M059J (cell line): Measurements from ENCODE around the gene TMSB15C. TPM values are rescaled to one million over a fixed set of nuclear protein-coding genes. Genes with fewer than 3 reads are reported as not detected.
"Not testable (repeated sequence)": the region's sequence is repeated elsewhere in the genome, so short reads cannot be mapped to it uniquely, and the experiment has no call there.

Source experiments
- DNase-seq: peaks from one replicate; pipeline ENCODE4 v3.0.0-alpha.2; 2012; ENCODE audit warnings: low read depth
- total RNA-seq: library from RNA; depleted of rRNA; stranded (reverse); fragments of >200 nt; shearing (Covaris generic); gene quantifications from 2 replicates; pipeline ENCODE4 v1.2.3, GENCODE V29; 2014; rRNA removed

Gene TMSB15C
- total RNA-seq = 3.5 and 7.8 TPM in 2 replicates

DNA sequence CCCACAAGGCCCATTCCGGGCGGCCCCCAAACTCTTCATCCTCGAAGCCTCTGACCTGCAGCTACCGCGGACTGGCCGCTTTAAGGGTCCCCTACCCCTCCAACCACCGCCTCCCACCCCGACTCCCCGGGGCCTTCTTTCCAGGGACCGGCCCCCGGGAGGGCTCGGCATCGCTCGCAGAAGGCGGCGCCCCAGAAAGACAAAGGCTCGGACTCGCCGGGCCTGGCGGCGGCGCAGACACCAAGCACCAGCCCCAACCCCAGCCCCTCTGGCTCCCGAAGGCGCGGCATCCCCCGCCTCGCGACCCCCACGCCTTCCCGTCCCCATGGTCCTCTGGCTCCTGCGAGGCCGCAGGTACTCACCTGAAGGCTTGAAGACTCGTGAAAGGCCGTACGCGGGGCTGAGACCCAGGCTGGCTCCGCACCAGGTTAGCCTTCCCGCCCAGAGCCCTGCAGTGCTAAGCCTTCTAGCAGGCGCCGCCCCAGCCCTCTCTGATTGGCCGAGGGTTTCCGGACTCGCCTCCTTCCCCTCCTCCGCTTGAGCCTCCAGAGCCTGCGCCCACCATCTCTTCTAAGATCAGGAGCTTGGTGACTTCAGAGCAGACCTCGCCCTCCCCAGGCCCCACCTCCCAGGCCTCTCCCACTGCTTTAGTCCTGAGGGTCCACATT lies at the start of gene TMSB15C:
TMSB15C (minus strand) TSS at position 459 of the 668 bp plus-strand sequence.
- DNase-seq = not testable (repeated sequence)

DNA sequence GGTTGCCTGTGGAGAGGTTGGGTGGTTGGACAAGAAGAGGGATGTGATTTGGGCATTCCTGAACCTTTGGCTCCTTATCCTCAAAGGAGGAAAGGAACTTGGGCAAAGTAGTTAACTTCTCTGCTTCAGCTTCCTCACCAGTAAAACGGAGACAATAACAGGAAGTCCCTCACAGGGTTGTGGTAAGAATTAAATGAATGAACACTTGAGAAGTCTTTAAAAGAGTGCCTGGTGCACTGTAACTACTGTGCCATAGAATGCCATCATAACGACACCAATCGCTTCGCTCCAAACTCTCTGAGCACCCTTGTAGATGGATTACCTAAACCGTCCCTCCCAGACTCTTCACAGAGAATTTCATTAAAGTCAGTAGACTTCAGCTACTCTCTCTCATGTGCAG lies 46.8 kb upstream of the TMSB15C start:
- no peak for DNase-seq

DNA sequence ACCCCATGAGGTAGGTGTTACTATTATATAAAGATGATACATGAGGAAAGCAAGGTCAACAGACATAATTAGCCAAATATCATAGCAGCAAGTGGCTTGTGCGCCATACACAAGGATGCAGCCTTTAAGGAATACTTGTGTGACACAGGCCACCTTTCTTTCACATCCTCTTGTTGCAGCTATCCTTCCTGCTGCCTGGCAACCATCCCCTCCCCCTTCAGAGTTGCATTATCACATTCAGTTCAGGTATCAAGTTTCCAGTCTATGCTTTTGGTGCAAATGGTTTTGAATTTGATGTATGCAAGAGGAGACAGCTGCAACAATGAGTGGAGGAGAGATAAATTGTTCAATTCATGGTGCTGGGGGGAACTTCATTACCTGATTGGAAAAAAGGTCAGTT lies 42.7 kb upstream of the TMSB15C start:
- peak; percentile 1 for DNase-seq

DNA sequence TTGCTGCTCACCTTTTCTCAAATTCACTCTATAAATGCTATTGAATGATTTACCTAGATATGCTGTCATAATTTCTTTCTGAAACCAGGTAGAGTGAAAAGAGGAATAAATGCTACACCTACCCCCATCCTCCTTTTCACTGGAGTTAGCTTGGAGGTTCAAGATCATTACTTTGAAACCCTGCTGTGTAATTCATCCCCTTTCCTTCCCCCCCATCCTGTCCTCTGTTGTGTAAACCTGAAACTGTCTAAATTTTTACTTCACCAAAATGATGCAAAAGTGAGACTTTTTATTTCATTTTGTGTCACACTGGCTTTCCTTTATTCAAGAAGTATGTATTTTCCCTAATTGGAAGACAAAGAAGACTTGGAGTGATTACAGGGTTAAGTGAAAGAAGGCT lies 41.7 kb upstream of the TMSB15C start:
- DNase-seq = no peak

DNA sequence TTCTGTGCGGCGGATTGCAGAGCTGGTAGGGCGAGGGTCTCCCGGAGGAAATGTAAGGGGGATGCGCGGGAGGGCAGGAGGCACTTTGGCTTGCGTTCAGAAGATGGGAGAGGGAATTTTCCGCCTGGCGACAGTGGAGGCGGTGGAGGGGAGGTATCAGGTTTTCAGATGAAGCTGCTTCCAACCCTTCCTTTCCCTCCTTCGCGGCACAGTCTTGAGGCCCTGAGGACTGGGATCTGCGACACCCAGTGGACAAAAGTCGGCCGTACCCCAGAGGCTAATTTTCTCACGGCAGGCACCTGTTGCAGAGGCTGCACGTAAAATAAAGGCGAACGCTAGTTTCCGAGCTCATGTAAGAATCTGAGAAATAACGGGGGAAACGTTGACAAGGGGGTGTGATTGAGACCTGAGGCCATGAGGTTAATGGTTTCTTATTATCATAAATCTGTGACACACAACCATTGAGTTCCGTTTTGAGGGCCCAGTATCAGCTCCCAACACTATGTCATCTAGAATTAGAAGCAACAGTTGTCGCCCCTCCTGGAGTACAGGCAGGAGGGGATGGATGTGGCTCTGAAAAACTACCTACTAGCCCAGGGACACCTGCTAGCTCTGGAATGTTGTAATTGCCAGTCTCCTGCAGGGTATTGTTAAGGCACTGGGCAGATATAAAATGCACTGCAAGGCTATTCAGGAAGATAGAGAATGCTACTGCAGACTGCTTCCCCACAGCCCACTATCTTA lies 37.4 kb upstream of the TMSB15C start:
- DNase-seq = peak; percentile 72

DNA sequence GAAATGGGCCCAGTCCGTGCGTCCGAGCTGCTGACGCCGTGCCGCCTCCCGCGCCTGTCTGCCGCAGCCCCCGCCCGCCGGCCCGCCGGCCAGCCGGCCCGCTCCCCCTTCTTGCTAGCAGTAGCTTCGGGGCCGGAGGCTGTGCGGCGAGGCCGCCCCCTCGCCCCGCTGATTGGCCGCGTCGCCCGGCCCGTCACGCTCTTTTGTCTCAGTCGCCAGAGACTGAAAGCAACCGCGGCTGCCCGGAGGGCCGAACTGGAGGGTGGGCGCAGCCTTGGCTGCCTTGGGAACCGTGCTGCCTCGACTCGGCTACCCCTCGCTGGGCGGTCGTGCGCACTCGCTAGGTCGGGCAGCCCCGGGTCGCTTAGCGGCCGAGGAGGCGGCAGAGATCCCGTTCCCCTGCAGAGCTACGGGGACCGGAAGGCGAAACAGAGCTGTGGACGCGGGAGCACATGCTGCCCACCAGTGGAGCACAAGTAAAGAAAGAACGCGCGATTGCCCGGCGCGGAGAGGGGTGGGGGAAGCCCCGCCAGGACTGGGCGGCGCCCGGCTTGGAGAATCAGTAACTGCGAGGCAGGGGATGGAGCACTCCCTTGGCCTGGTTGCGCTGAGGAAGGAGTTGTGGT lies 36.4 kb upstream of the TMSB15C start, which contains the start of gene ZCCHC18:
ZCCHC18 (plus strand) TSS at position 198 of the 626 bp plus-strand sequence. CDS start 1,589 bp downstream, outside the sequence.
- DNase-seq = peak; percentile 61

DNA sequence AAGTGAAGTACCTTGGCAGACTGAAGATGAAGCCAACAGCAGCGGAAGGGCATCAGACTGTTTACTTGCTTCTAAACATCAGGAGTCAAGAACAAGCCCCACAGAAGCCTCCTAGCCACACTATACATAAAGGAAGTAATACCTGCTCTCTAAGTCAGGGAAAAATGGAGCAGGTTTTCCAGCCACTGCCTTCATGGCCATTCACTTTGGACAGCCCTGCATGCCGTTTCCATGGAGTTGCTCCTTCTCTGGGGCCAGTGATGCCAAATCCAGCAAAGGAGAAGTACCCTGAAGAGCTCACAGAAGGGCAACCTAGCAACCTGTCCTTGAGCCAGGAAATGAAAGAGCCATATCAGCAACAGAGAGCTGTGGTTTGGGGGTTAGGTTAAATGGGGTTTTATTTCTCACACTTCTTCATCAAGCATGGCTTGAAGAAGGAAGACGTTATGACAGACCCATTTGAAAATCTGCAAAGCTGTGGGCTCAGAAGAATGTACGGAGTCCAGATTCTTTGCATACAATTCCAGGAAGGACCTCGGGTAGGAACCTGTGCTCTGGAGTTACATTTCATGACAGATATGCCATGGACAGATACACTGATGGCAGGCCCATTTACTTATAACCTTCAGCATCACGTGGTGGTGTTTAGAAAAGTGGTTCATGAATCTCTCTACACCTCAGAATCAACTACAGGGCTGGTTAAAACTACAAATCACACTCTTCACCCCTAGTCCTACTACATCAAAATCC lies 34.6 kb upstream of the TMSB15C start:
- DNase-seq = not testable (repeated sequence)

DNA sequence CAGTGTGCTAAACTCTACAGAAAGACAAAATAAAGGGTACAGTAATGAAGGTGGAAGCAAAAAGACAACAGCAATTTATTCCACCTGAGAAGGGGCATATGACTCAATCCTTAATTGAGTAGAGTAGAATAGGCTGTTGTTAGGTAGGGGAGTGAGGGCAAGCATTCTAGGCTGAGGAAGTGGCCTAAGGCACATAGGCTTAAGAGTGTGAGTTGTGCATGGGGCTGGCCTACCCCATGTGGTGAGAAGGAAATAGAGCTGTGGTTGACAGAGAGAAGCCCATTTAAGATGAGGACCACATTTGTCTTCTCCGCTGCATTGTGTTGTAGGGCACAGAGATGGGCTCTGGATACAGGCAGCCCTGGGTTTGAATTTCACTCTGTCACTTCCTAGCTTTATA lies 32.9 kb upstream of the TMSB15C start:
- DNase-seq = no peak

DNA sequence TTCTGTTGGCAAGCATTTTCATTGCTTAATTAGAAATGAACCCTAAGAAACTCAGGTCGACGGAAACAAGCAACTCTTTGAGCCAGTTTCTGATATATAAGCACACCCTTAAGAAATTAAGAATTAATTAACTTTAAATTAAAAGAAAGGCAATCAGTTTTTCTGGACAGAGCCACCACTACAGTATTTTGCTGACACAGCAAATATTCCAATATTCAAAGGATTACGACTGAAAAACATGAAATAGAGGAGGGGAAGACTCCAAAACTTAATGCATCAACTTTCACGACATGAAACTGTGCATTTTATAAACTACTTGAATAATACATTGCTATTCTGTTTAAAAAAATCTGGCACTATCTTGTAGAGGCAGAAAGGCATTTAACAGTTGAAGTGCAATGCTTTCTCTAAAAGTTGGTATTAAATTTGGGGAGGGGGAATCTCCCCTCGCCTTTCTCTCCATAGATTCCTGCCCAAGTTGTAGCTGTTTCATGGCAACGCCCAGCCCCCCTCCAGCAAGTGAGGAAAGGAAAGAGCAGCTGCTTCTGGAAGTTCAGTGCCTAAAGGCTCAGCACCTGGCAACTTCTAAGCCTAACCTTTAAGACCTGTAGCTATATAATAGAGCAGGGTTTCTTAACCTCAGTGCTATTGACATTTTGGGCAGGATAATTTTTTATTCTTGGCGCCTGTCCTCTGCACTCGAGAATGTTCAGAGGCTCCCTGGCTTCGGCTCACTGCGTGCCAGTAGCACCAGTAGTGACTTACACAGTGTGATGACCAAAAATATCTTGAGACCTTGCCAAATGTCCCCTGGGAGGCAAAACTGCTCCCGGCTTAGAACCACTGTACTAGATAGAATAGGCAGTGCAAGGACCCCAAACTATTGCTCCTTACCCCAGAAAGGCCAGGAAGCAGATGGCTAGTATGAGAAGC lies 29.6 kb upstream of the TMSB15C start:
- DNase-seq = peak; percentile 16

DNA sequence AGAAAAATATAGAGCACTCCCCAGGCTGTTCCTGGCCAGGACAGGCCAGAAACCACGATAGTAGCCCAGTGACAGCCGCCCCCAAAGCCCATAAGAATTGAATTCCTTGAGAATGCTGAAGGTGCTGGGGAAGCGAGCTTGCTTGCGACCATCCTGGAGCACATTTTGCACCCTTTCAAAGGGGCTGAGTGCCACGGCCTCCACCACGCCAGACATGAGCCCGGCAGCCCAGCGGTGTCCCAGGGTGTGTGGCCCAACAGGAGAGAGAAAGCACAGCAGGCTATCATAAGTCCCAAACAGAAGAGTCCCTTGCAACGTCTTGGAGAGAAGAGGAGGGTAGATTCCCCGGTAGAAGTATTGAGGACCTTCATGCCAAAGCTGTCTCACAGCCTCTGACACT lies 28.6 kb upstream of the TMSB15C start:
- no peak for DNase-seq

DNA sequence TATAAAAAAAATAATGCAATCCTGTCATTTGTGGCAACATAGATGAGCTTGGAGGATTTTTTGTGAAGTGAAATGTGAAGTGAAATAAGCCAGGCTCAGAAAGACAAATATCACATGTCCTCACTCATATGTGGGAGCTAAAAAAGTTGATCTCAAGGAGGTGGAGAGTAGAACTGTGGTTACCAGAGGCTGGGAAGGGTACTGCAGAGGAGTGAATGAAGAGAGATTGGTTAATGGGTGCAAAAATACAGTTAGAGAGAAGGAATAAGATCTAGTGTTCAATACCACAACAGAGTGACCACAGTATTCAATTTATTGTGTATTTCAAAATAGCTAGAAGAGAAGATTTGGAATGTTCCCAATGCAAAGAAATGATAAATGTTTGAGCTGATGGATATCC lies 22.9 kb upstream of the TMSB15C start:
- no peak for DNase-seq

DNA sequence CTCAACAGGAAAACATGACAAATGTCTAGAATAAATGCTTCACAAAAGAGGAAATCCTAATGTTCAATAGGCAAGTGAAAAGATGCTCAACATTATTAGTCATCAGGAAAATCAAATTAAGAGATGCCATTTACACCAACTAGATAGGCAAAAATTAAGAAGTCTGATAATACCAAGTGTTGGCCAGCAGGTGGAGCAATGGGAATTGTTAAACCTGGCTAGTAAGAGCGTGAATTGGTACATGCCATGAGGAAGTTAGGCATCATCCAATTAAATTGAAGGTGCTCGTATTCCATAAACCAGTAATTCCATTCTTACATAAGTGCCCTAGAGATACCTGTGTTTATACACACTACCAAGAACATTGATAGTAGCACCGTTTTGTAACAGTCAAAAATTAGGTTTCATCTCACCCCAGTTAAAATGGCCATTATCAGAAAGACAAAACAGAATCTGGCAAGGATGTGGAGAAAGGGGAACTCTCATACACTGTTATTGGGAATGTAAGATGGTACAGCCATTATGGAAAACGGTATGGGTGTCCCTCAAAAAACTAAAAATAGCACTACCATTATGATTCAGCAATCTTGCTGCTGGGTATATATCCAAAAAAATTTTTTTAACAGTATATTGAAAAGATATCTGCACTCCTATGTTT lies 22.2 kb upstream of the TMSB15C start:
- peak; percentile 73 for DNase-seq

DNA sequence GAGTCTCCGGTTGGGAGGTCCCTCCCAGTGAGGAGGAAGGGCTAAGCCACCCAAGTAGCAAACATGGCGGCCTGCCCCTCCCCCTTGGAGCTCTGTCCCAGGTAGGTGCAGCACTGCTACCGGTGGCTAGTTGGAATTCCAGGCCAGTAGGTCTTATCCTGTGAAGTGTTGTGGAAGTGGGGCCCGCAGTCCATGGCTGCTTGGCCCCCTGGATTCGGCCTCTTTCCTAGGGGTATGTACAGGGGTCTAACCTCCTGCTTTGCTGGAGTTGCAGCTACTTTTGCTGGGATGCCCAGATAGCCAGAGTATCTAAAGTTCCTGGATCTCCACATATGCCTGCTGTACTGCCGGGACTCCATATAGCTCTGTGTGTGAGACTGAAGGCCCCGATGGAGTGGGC lies 9.9 kb upstream of the TMSB15C start:
- DNase-seq = no peak

DNA sequence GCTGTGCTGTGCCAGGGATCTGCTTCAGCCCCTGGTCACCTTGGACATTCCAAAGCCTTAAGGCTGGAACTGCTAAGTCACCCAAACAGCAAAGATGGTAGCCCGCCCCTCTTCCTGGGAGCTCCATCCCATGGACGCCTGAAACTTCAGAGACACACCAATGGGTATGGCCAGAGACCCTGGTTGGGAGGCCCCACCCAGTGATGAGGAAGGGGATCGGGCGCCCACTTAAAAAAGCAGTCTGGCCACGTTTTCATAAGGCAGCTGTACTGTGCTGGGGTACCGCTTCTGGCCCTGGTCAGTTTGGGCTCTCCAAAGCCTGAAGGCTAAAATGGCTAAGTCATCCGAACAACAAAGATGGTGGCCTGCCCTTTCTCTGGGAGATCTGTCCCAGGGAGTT lies 9.4 kb upstream of the TMSB15C start:
- no peak for DNase-seq

DNA sequence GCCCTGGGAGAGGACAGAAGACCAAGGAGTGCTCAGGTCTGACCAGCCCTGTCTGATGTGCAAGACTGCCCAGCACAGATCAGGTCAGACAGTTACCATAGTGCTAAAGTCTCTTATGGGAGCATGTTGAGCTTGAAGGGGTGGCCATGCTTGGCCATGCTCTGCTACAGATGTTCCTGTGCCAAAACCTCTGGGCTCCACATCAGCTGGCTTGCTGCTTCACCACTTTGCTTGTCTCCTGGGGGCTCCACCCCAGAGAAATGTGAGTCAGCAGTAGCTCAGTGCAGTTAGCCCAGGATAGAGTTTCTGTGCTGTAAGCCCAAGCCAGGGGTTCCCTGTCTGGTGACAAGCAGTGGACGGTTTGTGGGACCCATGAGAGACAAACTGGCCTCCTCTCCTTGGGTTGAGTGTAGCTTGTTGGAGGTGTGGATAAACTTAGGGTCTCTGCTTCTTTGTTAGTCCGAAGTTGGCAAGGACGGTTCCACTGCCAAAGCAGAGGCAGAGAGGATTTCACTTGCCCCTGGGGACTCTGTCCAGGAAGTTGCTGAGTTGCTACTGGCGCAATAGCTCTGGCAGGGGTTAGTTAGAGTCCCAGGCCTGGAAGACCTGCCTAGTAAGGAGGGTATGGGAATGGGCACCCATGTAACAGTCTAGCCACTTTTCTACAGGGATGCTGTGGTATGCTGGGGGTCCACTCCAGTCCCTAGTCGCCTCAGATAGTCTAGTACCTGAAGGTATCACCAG lies 8.7 kb upstream of the TMSB15C start:
- DNase-seq = no peak

DNA sequence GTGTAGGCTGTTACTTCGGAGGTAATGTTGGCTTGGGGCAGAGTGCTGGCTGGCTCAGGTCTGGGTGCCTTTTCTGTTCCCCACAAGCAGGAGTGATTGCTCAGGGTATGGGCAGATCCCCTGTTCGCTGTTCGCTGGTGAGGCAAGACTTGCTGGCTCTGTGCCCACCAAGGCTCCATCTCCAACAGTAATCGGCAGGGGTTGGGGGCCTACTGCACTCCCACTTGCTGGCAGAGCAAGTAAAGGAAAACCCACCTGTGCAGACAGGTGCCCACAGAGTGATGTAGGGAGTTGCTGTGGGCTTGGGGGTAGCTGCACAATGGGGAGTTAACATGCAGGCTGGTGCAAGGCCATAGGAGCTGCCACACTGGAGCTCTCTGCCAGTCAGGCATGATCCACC lies 8.0 kb upstream of the TMSB15C start:
- no peak for DNase-seq

DNA sequence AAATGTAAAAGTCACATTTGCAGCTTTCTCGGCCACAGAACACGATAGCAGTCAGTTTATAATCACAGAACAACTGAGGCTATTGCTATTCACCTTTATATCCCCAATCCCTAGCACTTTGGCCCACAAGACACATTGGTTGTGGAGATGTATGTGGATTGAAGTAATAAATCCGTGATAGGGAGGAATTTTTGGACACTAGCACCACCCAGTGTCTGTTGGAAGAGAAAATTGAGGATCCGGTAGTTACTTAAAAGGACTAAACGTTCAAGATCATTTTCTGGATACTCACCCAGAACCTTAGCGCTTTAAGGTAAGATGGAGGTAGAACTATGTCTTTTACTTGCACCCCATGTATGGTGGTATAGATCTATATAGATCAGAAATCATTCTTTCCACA lies 1.8 kb upstream of the TMSB15C start:
- DNase-seq = not testable (repeated sequence)

DNA sequence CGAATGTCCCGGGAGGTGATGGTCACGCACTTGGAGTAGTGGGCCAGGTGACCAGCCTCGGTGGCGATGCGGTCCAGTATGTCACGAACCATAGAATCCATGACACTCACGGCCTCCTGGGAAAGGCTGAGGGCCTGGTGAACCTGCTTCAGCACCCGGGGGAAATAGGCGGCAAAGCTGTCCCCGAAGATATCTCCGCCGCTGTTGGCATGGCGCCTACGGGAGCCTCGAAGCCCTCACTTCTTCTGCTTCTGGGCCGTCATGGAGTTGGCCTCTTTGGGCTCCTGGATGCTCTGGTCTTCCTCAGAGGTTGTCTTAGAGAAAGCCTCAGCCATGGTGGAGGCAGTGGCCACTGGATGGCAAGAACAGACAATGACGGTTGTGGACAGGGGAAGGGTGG lies 13.4 kb downstream of the TMSB15C start:
- DNase-seq = not testable (repeated sequence)

DNA sequence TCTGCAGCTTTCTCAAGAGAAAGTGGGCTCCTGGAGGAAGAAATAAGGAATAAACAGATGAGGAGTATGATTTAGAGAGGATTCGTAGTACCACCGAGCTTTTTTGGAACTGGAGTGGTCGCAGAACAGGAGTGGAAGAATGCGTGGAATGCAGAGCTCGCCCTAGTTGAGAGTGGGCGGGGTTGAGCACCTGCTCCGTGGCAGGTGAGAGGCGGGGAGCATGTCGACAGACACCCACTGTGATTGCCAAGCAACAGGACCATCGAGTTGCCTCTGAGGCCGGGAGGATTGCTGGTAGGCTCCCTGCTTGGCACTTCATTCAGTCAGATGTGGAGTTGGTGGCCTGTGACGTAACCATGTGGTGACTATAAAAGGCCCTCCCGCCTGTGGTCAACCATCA lies 21.1 kb downstream of the TMSB15C start:
- not testable (repeated sequence) for DNase-seq

DNA sequence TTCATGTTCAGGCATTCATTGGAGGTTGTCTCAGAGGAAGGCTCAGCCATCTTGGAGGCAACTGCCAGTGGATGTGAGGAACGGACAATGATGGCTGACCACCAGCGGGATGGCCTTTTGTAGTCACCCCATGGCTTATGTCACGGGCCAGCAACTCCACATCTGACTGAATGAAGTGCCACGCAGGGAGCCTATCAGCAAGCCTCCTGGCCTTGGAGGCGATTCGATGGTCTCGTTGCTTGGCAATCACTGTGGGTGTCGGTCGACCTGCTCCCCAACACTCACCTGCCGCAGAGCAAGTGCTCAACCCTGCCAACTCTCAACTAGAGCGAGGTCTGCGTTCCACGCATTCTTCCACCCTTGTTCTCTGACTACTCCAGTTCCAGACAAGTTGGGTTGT lies 28.9 kb downstream of the TMSB15C start:
- no peak for DNase-seq
